Lower lobe of right lung (tissue), 2 donors: ENCODE measurements around the gene RBFOX1. TPM values are rescaled to one million over a fixed set of nuclear protein-coding genes. Genes with fewer than 3 reads are reported as not detected.

Experiments
- ATAC-seq, 2 donors: fragments of 200-7000 bp; cut with Tn5 transposase; one replicate each; pipeline ENCODE4 v1.9.1; 2020 to 2022; ENCODE audit warnings: mild to moderate bottlenecking in 2 of 2, moderate library complexity in 2 of 2
- DNase-seq: peaks from one replicate; pipeline ENCODE4 v3.0.0-alpha.2; 2020
- H3K27ac ChIP-seq: fragments of 200-600 bp; one replicate; pipeline ENCODE4 v1.8.0; 2022
- H3K27me3 ChIP-seq: fragments of 200-600 bp; one replicate; pipeline ENCODE4 v1.8.0; 2022; ENCODE audit warnings: low read depth
- H3K36me3 ChIP-seq: fragments of 200-600 bp; one replicate; pipeline ENCODE4 v1.8.0; 2022; ENCODE audit warnings: mild to moderate bottlenecking
- H3K4me1 ChIP-seq: fragments of 200-600 bp; one replicate; pipeline ENCODE4 v1.8.0; 2022
- H3K4me3 ChIP-seq: fragments of 200-600 bp; one replicate; pipeline ENCODE4 v1.8.0; 2022; ENCODE audit warnings: mild to moderate bottlenecking
- H3K9me3 ChIP-seq: fragments of 200-600 bp; one replicate; pipeline ENCODE4 v1.8.0; 2022
- CTCF ChIP-seq: fragments of 200-600 bp; IDR thresholded peaks from one replicate; pipeline ENCODE4 v1.8.0; 2022; ENCODE audit warnings: antibody characterized with exemption, mild to moderate bottlenecking
- intact Hi-C: fragments of 100-400 bp; cut with DNase I; formaldehyde crosslinking; loops from one replicate; pipeline ENCODE4 v1.11.0; 2022
- total RNA-seq: library from RNA; stranded (reverse); fragmentation: NEBNext Ultra II Directional; extraction: Animal tissue kit (Norgen Biotek cat#: 25700); gene quantifications from one replicate; pipeline ENCODE4 v1.2.1, GENCODE V29; 2021
- donor health status: DM: no; HTN: yes; CAD: no; lungs with severe emphysema.

The RBFOX1 gene
- total RNA-seq, 1 donor from 2014 or later = not detected

DNA sequence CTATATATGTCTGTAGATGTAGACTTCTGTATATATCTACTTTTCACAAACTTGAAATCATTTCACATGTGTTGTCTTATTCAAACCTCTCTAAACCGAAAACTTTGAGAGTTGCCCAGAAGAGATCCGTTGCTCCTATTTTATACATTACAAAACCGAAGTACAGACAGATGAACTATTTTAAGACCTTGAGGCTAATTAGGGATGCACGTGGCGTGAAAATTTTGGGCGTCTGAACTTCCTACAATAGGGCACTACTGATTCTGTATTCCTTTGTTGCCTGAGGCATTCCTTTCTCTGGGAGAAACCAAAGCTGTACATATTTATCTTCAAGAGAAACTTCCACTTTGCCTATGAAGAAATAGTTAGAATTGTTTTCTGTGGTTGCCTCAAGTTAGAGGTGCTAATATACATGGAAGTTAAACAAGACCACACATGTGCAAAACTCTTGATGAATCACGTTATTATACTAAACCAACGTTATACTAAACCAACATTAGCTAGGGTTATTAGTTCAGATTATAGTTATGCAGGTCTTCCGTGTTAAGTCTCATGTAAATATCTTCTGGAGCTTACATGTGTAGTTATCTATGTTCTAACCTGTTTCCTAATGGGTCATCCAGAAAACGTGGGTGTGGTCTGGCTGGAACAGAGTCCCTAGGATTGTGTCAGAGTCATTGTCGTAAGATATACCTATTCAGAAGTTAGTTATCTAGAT lies 111.2 kb downstream of the RBFOX1 start:
- H3K36me3 ChIP-seq = no peaks in the 10 kb centered on the region
- no peaks in the 10 kb centered on the region for H3K27me3 ChIP-seq
- no peak for TF ChIP-seq CTCF
- DNase-seq = no peak
- no peak overlapping the region for H3K27ac ChIP-seq
- H3K9me3 ChIP-seq = no peaks in the 10 kb centered on the region
- H3K4me3 ChIP-seq = no peak overlapping the region
- H3K4me1 ChIP-seq = no peaks in the 10 kb centered on the region
- intact Hi-C loops = no loop called here
- no peak for ATAC-seq

GRCh38 chr16:7449306-7449705 lies 116.7 kb downstream of the RBFOX1 start:
- DNase-seq = no peak
- no peak for TF ChIP-seq CTCF
- no peak overlapping the region for H3K4me3 ChIP-seq
- intact Hi-C loops = no loop called here
- no peaks in the 10 kb centered on the region for H3K9me3 ChIP-seq
- H3K27me3 ChIP-seq = no peaks in the 10 kb centered on the region
- no peak for ATAC-seq
- H3K4me1 ChIP-seq = no peaks in the 10 kb centered on the region
- no peaks in the 10 kb centered on the region for H3K36me3 ChIP-seq
- H3K27ac ChIP-seq = no peak overlapping the region

GRCh38 chr16:7449808-7450207 lies 117.2 kb downstream of the RBFOX1 start:
- ATAC-seq = no peak
- no peak for DNase-seq
- Histone ChIP-seq H3K4me3 (no peak overlapping the region), H3K9me3 (no peaks in the 10 kb centered on the region), H3K27me3 (no peaks in the 10 kb centered on the region), H3K27ac (no peak overlapping the region), H3K36me3 (no peaks in the 10 kb centered on the region), H3K4me1 (no peaks in the 10 kb centered on the region)
- intact Hi-C loops = no loop called here
- TF ChIP-seq CTCF = no peak

GRCh38 chr16:7450440-7450839 lies 117.8 kb downstream of the RBFOX1 start:
- Histone ChIP-seq H3K4me3 (no peak overlapping the region), H3K36me3 (no peaks in the 10 kb centered on the region), H3K27me3 (no peaks in the 10 kb centered on the region), H3K4me1 (no peaks in the 10 kb centered on the region), H3K27ac (no peak overlapping the region), H3K9me3 (no peaks in the 10 kb centered on the region)
- intact Hi-C loops = no loop called here
- DNase-seq (no peak), ATAC-seq (no peak)
- no peak for TF ChIP-seq CTCF

DNA sequence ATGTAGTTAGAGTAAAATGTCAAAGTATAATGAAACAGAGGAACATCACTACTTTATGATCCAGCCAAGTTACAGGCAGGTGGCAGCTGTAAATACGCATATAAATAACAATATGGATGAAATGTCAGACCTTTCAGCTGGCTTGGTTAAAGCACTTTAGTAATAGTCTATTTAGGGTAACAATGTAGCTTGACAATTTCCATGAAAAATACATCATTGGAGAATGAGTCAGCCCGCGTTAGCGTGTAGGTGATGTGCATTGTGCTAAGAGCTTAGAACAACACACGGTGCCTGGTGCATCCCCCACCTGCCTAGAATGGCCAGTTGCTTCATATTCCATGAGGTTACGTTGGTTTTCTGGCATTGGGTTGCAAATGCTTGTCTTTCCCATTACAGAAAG lies 119.4 kb downstream of the RBFOX1 start:
- no peaks in the 10 kb centered on the region for H3K9me3 ChIP-seq
- TF ChIP-seq CTCF = no peak
- no peak for ATAC-seq
- no peaks in the 10 kb centered on the region for H3K36me3 ChIP-seq
- DNase-seq = no peak
- H3K4me3 ChIP-seq = no peak overlapping the region
- H3K4me1 ChIP-seq = no peaks in the 10 kb centered on the region
- no peaks in the 10 kb centered on the region for H3K27me3 ChIP-seq
- intact Hi-C loops = no loop called here
- no peak overlapping the region for H3K27ac ChIP-seq
